GM10266 (cell line): Measurements from ENCODE around the gene ATP1A2.

Experiments
- DNase-seq: peaks from one replicate; pipeline ENCODE4 v3.0.0; 2012; ENCODE audit errors: extremely low spot score
- CTCF ChIP-seq: IDR thresholded peaks from 2 replicates; pipeline ENCODE4 v1.5.1; 2012; ENCODE audit warnings: mild to moderate bottlenecking, low read depth; ENCODE audit not compliant: control insufficient read depth, insufficient read depth; ENCODE audit errors: missing control alignments

ATP1A2 gene

GRCh38 chr1:160081261-160081936, 34.2 kb upstream of the ATP1A2 start, which contains the start of gene KCNJ9:
Gene KCNJ9, plus strand, starts transcription at chr1:160081538. Its CDS starts 2,493 bp downstream, at chr1:160084031.
- no peak for TF ChIP-seq CTCF
- DNase-seq: no peak

- DNase-seq: no peak
- no peak for TF ChIP-seq CTCF
These were observed 33.1 kb upstream of the ATP1A2 start for GRCh38 chr1:160082487-160082886.

- no peak for TF ChIP-seq CTCF
- no peak for DNase-seq
These were observed 32.6 kb upstream of the ATP1A2 start for GRCh38 chr1:160082926-160083325.

GRCh38 chr1:160083968-160084770, 31.4 kb upstream of the ATP1A2 start:
- DNase-seq: peak; percentile 86

GRCh38 chr1:160084771-160085321, 30.7 kb upstream of the ATP1A2 start:
- DNase-seq: no peak
- no peak for TF ChIP-seq CTCF

More at GRCh38 chr1:160083968-160084770, 31.4 kb upstream of the ATP1A2 start:
- peak; percentile 96 for TF ChIP-seq CTCF

- DNase-seq: peak; percentile 92
- peak; percentile 78 for TF ChIP-seq CTCF
These were observed 29.7 kb upstream of the ATP1A2 start for GRCh38 chr1:160085686-160086455.

- DNase-seq: no peak
- TF ChIP-seq CTCF: no peak
These were observed 29.1 kb upstream of the ATP1A2 start for GRCh38 chr1:160086456-160086892.
